GM23338 (cell line): ENCODE data around the gene SMC4. TPM values are rescaled to one million over a fixed set of nuclear protein-coding genes. Genes with fewer than 3 reads are reported as not detected.

Experiments
- ATAC-seq: fragments of 200-7000 bp; cut with Tn5 transposase; 3 replicates; pipeline ENCODE4 v1.9.1; 2020
- DNase-seq: peaks from one replicate; pipeline ENCODE4 v3.0.0-alpha.2; 2015; ENCODE audit warnings: low spot score
- H2AFZ ChIP-seq: fragments of 200-600 bp; sonication (generic); 2 replicates; pipeline ENCODE4 v1.8.0; 2016; ENCODE audit warnings: antibody characterized with exemption, mild to moderate bottlenecking, moderate library complexity
- H3F3A ChIP-seq: fragments of 200-600 bp; sonication (generic); replicated peaks from 2 replicates; pipeline ENCODE4 v1.8.0; 2017; ENCODE audit warnings: antibody characterized with exemption, mixed run types, low read depth
- H3K27ac ChIP-seq: fragments of 200-600 bp; sonication (generic); 2 replicates; pipeline ENCODE4 v1.6.1; 2016; ENCODE audit warnings: low read depth
- H3K27me3 ChIP-seq: fragments of 200-600 bp; sonication (generic); 2 replicates; pipeline ENCODE4 v1.8.0; 2016; ENCODE audit warnings: mild to moderate bottlenecking, mixed run types, moderate library complexity; ENCODE audit not compliant: insufficient read depth
- H3K36me3 ChIP-seq: fragments of 200-600 bp; sonication (generic); 2 replicates; pipeline ENCODE4 v1.8.0; 2016; ENCODE audit warnings: mild to moderate bottlenecking; ENCODE audit not compliant: insufficient read depth
- H3K4me1 ChIP-seq: fragments of 200-600 bp; sonication (generic); 2 replicates; pipeline ENCODE4 v1.8.0; 2016; ENCODE audit warnings: mild to moderate bottlenecking, moderate library complexity; ENCODE audit not compliant: insufficient read depth
- H3K4me2 ChIP-seq: fragments of 200-600 bp; sonication (generic); 2 replicates; pipeline ENCODE4 v1.7.1; 2017; ENCODE audit warnings: mixed run types
- H3K4me3 ChIP-seq: fragments of 200-600 bp; sonication (generic); 2 replicates; pipeline ENCODE4 v1.6.1; 2016; ENCODE audit warnings: mixed run types
- H3K79me2 ChIP-seq: fragments of 200-600 bp; sonication (generic); replicated peaks from 2 replicates; pipeline ENCODE4 v1.8.0; 2017; ENCODE audit warnings: mild to moderate bottlenecking; ENCODE audit not compliant: insufficient read depth
- H3K9me2 ChIP-seq: fragments of 200-600 bp; sonication (generic); 2 replicates; pipeline ENCODE4 v1.8.0; 2017; ENCODE audit not compliant: insufficient read depth
- H4K20me1 ChIP-seq: fragments of 200-600 bp; sonication (generic); replicated peaks from 2 replicates; pipeline ENCODE4 v1.8.0; 2017; ENCODE audit warnings: mild to moderate bottlenecking; ENCODE audit not compliant: insufficient read depth
- H3K27ac Mint-ChIP-seq: 2 replicates; pipeline ENCODE4 v1.8.0; 2020; ENCODE audit warnings: inconsistent platforms, mild to moderate bottlenecking, moderate library complexity, mixed read lengths
- H3K27me3 Mint-ChIP-seq: 3 replicates; pipeline ENCODE4 v1.8.0; 2022; ENCODE audit warnings: low read depth, mild to moderate bottlenecking, moderate library complexity, mixed read lengths, inconsistent platforms; ENCODE audit not compliant: insufficient read depth, poor library complexity
- H3K36me3 Mint-ChIP-seq: 3 replicates; pipeline ENCODE4 v1.8.0; 2021; ENCODE audit warnings: low read depth, mild to moderate bottlenecking, inconsistent platforms, moderate library complexity, mixed read lengths
- H3K4me1 Mint-ChIP-seq: 3 replicates; pipeline ENCODE4 v1.8.0; 2020; ENCODE audit warnings: mild to moderate bottlenecking, inconsistent platforms, mixed read lengths
- H3K4me3 Mint-ChIP-seq: 3 replicates; pipeline ENCODE4 v1.8.0; 2021; ENCODE audit warnings: moderate library complexity, mild to moderate bottlenecking, inconsistent platforms, mixed read lengths
- H3K9me3 Mint-ChIP-seq: 3 replicates; pipeline ENCODE4 v1.8.0; 2020; ENCODE audit warnings: moderate library complexity, mild to moderate bottlenecking, inconsistent platforms, mixed read lengths
- CTCF ChIP-seq, 2 experiments: fragments of 200-600 bp in 1 of 2; sonication (generic) in 1 of 2; conservative IDR thresholded peaks; 2 replicates each; pipeline versions ENCODE4 v1.5.1 to v1.6.1; 2016 to 2017; ENCODE audit warnings: antibody characterized with exemption in 2 of 2, low read depth in 2 of 2, mild to moderate bottlenecking in 2 of 2, moderate library complexity in 1 of 2
- ETS1 ChIP-seq: IDR thresholded peaks from 2 replicates; pipeline ENCODE4 v1.6.1; 2016; ENCODE audit warnings: antibody characterized with exemption
- EZH2 ChIP-seq: fragments of 200-600 bp; sonication (generic); IDR thresholded peaks from one replicate; pipeline ENCODE4 v1.8.0; 2017; ENCODE audit warnings: antibody characterized with exemption, mild to moderate bottlenecking, low read depth; ENCODE audit not compliant: unreplicated experiment
- JUNB ChIP-seq: IDR thresholded peaks from one replicate; pipeline ENCODE4 v1.6.1; 2016; ENCODE audit warnings: antibody characterized with exemption; ENCODE audit not compliant: unreplicated experiment
- NANOG ChIP-seq: IDR thresholded peaks from 2 replicates; pipeline ENCODE4 v1.6.1; 2016; ENCODE audit warnings: antibody characterized with exemption, borderline replicate concordance
- POLR2AphosphoS5 ChIP-seq: IDR thresholded peaks from 2 replicates; pipeline ENCODE4 v1.6.1; 2016; ENCODE audit warnings: antibody characterized with exemption, low read depth
- REST ChIP-seq: IDR thresholded peaks from one replicate; pipeline ENCODE4 v1.6.1; 2018; ENCODE audit warnings: antibody characterized with exemption; ENCODE audit not compliant: unreplicated experiment
- STAT1 ChIP-seq: IDR thresholded peaks from one replicate; pipeline ENCODE4 v1.6.1; 2016; ENCODE audit warnings: antibody characterized with exemption; ENCODE audit not compliant: unreplicated experiment
- ZNF114 ChIP-seq: fragments of 250-450 bp; sonication (Bioruptor Pico); IDR thresholded peaks from 2 replicates; pipeline ENCODE4 v1.5.0; 2020; ENCODE audit warnings: mild to moderate bottlenecking, moderate library complexity
- ZNF331 ChIP-seq: fragments of 250-450 bp; sonication (Bioruptor Pico); IDR thresholded peaks from 2 replicates; pipeline ENCODE4 v1.5.0; 2020; ENCODE audit warnings: low read depth, mild to moderate bottlenecking, moderate library complexity
- ZNF462 ChIP-seq: fragments of 250-450 bp; sonication (Bioruptor Pico); IDR thresholded peaks from 2 replicates; pipeline ENCODE4 v1.5.0; 2020; ENCODE audit warnings: mild to moderate bottlenecking, moderate library complexity
- polyA plus RNA-seq: library from polyadenylated mRNA; unstranded; fragments of >200 nt; fragmentation: Nextera tagmentation; extraction: Ambion mirVana; gene quantifications from 2 replicates; pipeline ENCODE4 v1.2.1, GENCODE V29; 2016
- total RNA-seq: library from RNA; depleted of rRNA; stranded (reverse); fragments of >200 nt; shearing (Covaris generic); gene quantifications from 2 replicates; pipeline ENCODE4 v1.2.3, GENCODE V29; 2014

The SMC4 gene
- total and polyA plus RNA-seq, 2 experiments from 2014 or later, result 167 to 412 TPM

- TF ChIP-seq ETS1 (no peak), ZNF331 (CRISPR knock-in tag) (no peak), CTCF (conservative IDR thresholded peaks at IDR 0.05; ENCODE audit: low read depth in 2 of 2) (no peak), EZH2 (no peak), STAT1 (no peak)
These were observed 72.9 kb downstream of the SMC4 start (continued) for GRCh38 chr3:160472344-160472743.

GRCh38 chr3:160473221-160473620 lies 73.8 kb downstream of the SMC4 start:
- Histone ChIP-seq H3K9me2 (0 out of 2 replicates have a peak, but pooled peaks cover 7% of the 10 kb centered on the region), H3K79me2 (no peaks in the 10 kb centered on the region), H3K36me3 (no peaks in the 10 kb centered on the region; the same call in 1 of the 2 replicates), H3K27ac (no peak overlapping the region), H3K4me3 (no peak overlapping the region), H3K4me2 (no peak overlapping the region), H3K4me1 (no peaks in the 10 kb centered on the region), H3K27me3 (no peaks in the 10 kb centered on the region), H4K20me1 (no peaks in the 10 kb centered on the region), H3F3A (no peaks in the 10 kb centered on the region), H2AFZ (no peak overlapping the region)
- Mint-ChIP-seq H3K27me3 (peaks cover 8% of the 10 kb centered on the region), H3K27ac (no peak overlapping the region), H3K4me1 (no peaks in the 10 kb centered on the region), H3K4me3 (no peak overlapping the region), H3K9me3 (peaks cover 24% of the 10 kb centered on the region), H3K36me3 (peaks cover 17% of the 10 kb centered on the region)
- no peak for DNase-seq
- no peak for ATAC-seq
- TF ChIP-seq NANOG, result no peak
- TF ChIP-seq ETS1, result no peak
- no peak for TF ChIP-seq ZNF462 (CRISPR knock-in tag)
- no peak for TF ChIP-seq STAT1
- TF ChIP-seq REST, result no peak
- TF ChIP-seq ZNF114, result no peak
- TF ChIP-seq POLR2AphosphoS5, result no peak
- TF ChIP-seq ZNF331 (CRISPR knock-in tag), result no peak
- TF ChIP-seq JUNB, result no peak
- no peak for TF ChIP-seq EZH2
